Uterus (tissue), 4 donors: ENCODE data around the gene FAM13C. TPM values are rescaled to one million over a fixed set of nuclear protein-coding genes. Genes with fewer than 3 reads are reported as not detected.

ENCODE experiments used
- DNase-seq, 2 donors: peaks; one replicate each; pipeline ENCODE4 v3.0.0-alpha.2; 2019 to 2020
- H3K27ac ChIP-seq, 2 donors: fragments of 200-600 bp; sonication (generic); 1 replicate in 1 of 2; 2 replicates in 1 of 2; pipeline ENCODE4 v1.5.1; 2016 to 2018
- H3K27me3 ChIP-seq, 2 donors: fragments of 200-600 bp; sonication (generic); one replicate each; pipeline ENCODE4 v1.5.1; 2018 to 2019; ENCODE audit warnings: control low read depth in 1 of 2
- H3K36me3 ChIP-seq, 2 donors: fragments of 200-600 bp; sonication (generic); one replicate each; pipeline ENCODE4 v1.5.1; 2019; ENCODE audit warnings: control low read depth in 1 of 2
- H3K4me1 ChIP-seq, 2 donors: fragments of 200-600 bp; sonication (generic); one replicate each; pipeline ENCODE4 v1.5.1; 2018 to 2019; ENCODE audit warnings: control low read depth in 1 of 2
- H3K4me3 ChIP-seq, 2 donors: fragments of 200-600 bp; sonication (generic); 1 replicate in 1 of 2; 2 replicates in 1 of 2; pipeline ENCODE4 v1.5.1; 2018 to 2019; ENCODE audit warnings: mild to moderate bottlenecking in 1 of 2
- H3K9me3 ChIP-seq, 2 donors: fragments of 200-600 bp; sonication (generic); one replicate each; pipeline ENCODE4 v1.5.1; 2019; ENCODE audit warnings: control low read depth in 1 of 2
- CTCF ChIP-seq, 4 experiments: fragments of 200-600 bp in 2 of 4; fragments of 450-650 bp in 2 of 4; sonication (generic) in 2 of 4; IDR thresholded peaks; one replicate each; pipeline ENCODE4 v1.5.1; 2016 to 2019; ENCODE audit warnings: antibody characterized with exemption in 4 of 4, mild to moderate bottlenecking in 2 of 4, moderate library complexity in 1 of 4
- POLR2A ChIP-seq, 2 donors: fragments of 450-650 bp; IDR thresholded peaks; one replicate each; pipeline ENCODE4 v1.6.1; 2016; ENCODE audit warnings: antibody characterized with exemption in 2 of 2, mild to moderate bottlenecking in 1 of 2, moderate library complexity in 1 of 2
- intact Hi-C: fragments of 100-400 bp; cut with DNase I; formaldehyde crosslinking; loops from one replicate; pipeline ENCODE4 v1.15.1; 2023; ENCODE audit warnings: low total_unique reads
- total RNA-seq, 4 donors: library from RNA; depleted of rRNA in 3 of 4; stranded (reverse); fragments of >200 nt in 3 of 4; gene quantifications; one replicate each; pipeline versions ENCODE4 v1.1.0 to v1.2.4, GENCODE V29; 2014 to 2023
- donor health status: DM: yes; HTN: yes; CAD: no.

Gene FAM13C
- total RNA-seq, 4 donors from 2014 or later, result 18.7 to 29.2 (median 23.2) TPM

- TF ChIP-seq POLR2A (IDR thresholded peaks at IDR 0.05) (no peak), CTCF (IDR thresholded peaks at IDR 0.05) (no peak)
- Histone ChIP-seq H3K9me3 (no peaks in the 10 kb centered on the region), H3K27me3 (no peaks in the 10 kb centered on the region), H3K4me3 (no peak overlapping the region), H3K4me1 (no peaks in the 10 kb centered on the region), H3K27ac (no peak overlapping the region), H3K36me3 (no peaks in the 10 kb centered on the region)
- intact Hi-C loops, result no loop called here
- DNase-seq, result no peak
These were observed 14.5 kb upstream of the FAM13C start for GRCh38 chr10:59376846-59377245.

- no peaks in the 10 kb centered on the region for H3K36me3 ChIP-seq
- intact Hi-C loops, result no loop called here
- DNase-seq, result no peak
- H3K4me1 ChIP-seq, result no peaks in the 10 kb centered on the region
- H3K9me3 ChIP-seq, result no peaks in the 10 kb centered on the region
- TF ChIP-seq POLR2A (IDR thresholded peaks at IDR 0.05), result no peak
- no peak for TF ChIP-seq CTCF (IDR thresholded peaks at IDR 0.05)
- no peaks in the 10 kb centered on the region for H3K27me3 ChIP-seq
- H3K27ac ChIP-seq, result no peak overlapping the region
- H3K4me3 ChIP-seq, result no peak overlapping the region
These were observed 13.6 kb upstream of the FAM13C start for GRCh38 chr10:59375990-59376389.

- H3K36me3 ChIP-seq, result no peaks in the 10 kb centered on the region
- no peaks in the 10 kb centered on the region for H3K27me3 ChIP-seq
- intact Hi-C loops, result no loop called here
- H3K27ac ChIP-seq, result no peak overlapping the region
- H3K4me3 ChIP-seq, result no peak overlapping the region
- DNase-seq, result no peak
- H3K9me3 ChIP-seq, result no peaks in the 10 kb centered on the region
- no peaks in the 10 kb centered on the region for H3K4me1 ChIP-seq
- TF ChIP-seq CTCF (IDR thresholded peaks at IDR 0.05) (no peak), POLR2A (IDR thresholded peaks at IDR 0.05) (no peak)
These were observed 12.6 kb upstream of the FAM13C start for GRCh38 chr10:59374916-59375315.

- Histone ChIP-seq H3K4me1 (no peaks in the 10 kb centered on the region), H3K27ac (no peak overlapping the region), H3K4me3 (no peak overlapping the region), H3K36me3 (no peaks in the 10 kb centered on the region), H3K9me3 (no peaks in the 10 kb centered on the region), H3K27me3 (no peaks in the 10 kb centered on the region)
- no peak for DNase-seq
- intact Hi-C loops, result no loop called here
- TF ChIP-seq CTCF (IDR thresholded peaks at IDR 0.05) (no peak), POLR2A (IDR thresholded peaks at IDR 0.05) (no peak)
These were observed 10.7 kb upstream of the FAM13C start for GRCh38 chr10:59373071-59373470.

GRCh38 chr10:59372543-59372942, 10.2 kb upstream of the FAM13C start:
- H3K27me3 ChIP-seq, result no peaks in the 10 kb centered on the region
- intact Hi-C loops, result no loop called here
- H3K9me3 ChIP-seq, result no peaks in the 10 kb centered on the region
- H3K4me1 ChIP-seq, result no peaks in the 10 kb centered on the region
- DNase-seq, result no peak
- no peaks in the 10 kb centered on the region for H3K36me3 ChIP-seq
- no peak for TF ChIP-seq CTCF (IDR thresholded peaks at IDR 0.05)
- TF ChIP-seq POLR2A (IDR thresholded peaks at IDR 0.05), result no peak
- H3K27ac ChIP-seq, result no peak overlapping the region
- H3K4me3 ChIP-seq, result no peak overlapping the region
